Fibroblast of skin of left quadriceps (primary cell): ENCODE data around the gene SPDYE2B.
"Not testable (repeated sequence)": the region's sequence is repeated elsewhere in the genome, so short reads cannot be mapped to it uniquely, and the experiment has no call there.

Experiments
- DNase-seq, 2 experiments: peaks; one replicate each; pipeline ENCODE4 v3.0.0-alpha.2; 2013; ENCODE audit warnings: low read depth in 2 of 2

Gene SPDYE2B

DNA sequence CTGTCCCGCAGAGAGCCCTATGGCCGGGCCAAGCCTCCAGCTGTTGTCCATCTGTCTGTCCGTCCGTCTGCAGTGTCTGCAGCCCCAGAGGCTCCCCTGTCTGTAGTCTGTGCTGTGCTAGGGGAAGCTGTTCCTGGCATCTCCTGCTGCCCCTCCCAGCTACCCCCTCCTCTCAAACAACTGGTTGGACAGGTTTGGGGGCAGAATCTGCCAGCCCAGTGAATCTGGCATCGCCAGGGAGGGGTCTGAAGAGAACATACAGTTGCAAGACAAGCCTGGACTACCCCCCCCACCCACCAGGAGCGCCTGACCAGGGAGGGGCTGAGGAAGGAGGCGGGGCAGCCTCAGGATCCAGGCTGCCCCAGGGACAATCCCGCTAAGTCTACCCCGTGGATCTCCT, 7.4 kb upstream of the SPDYE2B start, which contains the start of gene UPK3BL1:
TSS of gene UPK3BL1 (minus strand) at position 101 of the 400 bp plus-strand sequence. CDS start at position 51, 50 bp downstream.
- DNase-seq, result not testable (repeated sequence)

DNA sequence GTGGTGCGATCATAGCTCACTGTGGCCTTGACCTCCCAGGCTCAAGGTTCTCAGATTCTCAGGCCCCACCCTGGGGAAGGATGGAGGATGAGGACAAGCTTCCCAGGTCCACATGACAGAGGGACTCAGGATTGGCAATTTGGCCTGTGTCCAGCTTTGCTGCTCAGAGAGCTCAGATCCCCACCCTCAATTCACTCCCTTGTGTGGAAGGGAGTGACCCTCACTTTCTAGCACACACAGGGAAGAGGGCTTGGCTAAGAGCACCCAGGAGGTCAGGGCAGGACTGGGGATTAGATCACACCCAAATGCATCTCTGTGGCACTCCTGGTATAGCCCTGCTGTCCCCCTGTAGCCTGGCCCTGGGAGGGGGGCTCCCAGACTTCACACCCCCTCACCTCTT, 6.7 kb upstream of the SPDYE2B start:
- DNase-seq, result not testable (repeated sequence)

DNA sequence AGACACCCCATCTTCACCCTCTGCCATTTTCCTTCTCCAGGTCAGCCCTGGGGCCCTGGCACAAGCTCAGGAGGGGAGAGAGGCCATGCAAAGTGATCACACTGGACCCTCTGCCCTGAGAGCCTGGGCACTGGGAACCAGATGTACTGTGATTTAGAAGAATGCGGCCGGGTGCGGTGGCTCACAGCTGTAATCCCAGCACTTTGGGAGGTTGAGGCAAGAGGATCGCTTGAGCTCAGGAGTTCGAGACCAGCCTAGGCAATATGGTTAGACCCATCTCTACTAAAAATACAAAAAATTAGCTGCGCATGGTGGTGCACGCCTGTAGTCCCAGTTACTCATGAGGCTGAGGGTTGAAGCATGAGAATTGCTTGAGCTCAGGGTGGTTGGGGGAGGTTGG, 2.3 kb upstream of the SPDYE2B start:
- not testable (repeated sequence) for DNase-seq

- not testable (repeated sequence) for DNase-seq
Measured at GRCh38 chr7:102664765-102665164, 14.6 kb downstream of the SPDYE2B start.

- DNase-seq, result not testable (repeated sequence)
Measured at GRCh38 chr7:102666850-102667249, 16.7 kb downstream of the SPDYE2B start.

- not testable (repeated sequence) for DNase-seq
Measured at GRCh38 chr7:102667523-102667922, 17.4 kb downstream of the SPDYE2B start.

DNA sequence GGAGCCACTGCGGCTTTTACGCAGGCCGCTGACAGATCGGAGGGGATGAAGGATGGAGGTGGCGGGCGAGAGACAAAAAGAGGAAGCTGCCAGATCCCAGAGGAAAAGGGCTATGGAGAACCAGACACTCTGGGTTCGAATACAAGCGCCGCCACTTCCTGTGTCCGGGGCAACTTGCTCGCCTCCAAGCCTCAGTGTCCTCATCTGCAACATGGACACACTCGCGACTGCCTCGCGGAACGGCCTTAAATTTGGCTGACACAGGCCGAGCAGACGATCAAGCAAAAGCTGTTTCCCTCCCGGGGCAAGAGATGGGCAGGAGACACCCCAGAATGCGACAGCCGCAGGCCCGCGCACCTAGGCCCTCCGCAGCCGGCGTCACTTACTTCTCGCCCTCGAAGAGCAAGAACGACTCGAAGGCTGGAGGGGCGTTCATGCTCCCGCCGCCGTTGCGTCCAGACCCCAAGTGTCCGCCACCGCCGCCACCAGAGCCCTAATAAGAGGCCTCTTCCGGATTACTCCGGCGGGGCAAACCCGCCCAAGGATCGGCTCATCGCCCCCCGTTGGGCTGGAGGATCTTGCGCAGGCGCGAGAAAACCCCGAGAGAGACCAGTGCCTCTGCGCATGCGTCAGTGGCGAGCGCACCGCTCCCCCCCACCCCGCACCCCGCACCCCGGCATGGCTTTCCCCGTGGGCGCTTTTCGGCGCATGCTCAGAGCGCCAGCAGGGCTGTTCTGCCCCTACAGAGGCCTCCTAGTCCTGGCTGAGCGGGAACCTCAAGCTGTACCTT, 21.2 kb downstream of the SPDYE2B start, which contains the start of gene POLR2J2:
TSS of gene POLR2J2 (minus strand) at position 498 of the 790 bp plus-strand sequence. CDS start at position 436, 62 bp downstream.
- DNase-seq, result not testable (repeated sequence)

- not testable (repeated sequence) for DNase-seq
Measured at GRCh38 chr7:102671956-102672307, 21.8 kb downstream of the SPDYE2B start.

GRCh38 chr7:102673447-102674067, 23.4 kb downstream of the SPDYE2B start:
- not testable (repeated sequence) for DNase-seq

GRCh38 chr7:102675545-102675944, 25.4 kb downstream of the SPDYE2B start:
- not testable (repeated sequence) for DNase-seq

- not testable (repeated sequence) for DNase-seq
Measured at GRCh38 chr7:102680780-102681179, 30.7 kb downstream of the SPDYE2B start.

DNA sequence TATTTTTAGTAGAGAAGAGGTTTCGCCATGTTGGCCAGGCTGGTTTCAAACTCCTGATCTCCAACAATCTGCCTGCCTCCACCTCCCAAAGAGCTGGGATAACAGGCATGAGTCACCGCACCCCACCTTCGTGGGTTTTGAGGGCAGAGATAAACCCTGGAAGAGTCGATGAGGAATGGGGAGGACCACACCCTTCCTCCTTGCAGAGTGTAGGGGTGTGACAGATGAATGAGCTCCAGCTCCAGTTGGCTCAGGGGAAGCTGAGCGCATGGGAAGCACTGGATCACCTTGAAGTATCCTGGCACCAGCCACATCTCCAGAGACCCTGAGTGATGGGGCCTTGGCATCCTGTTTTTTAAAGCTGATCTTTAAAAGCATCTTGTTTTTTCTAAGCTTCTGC, 32.4 kb downstream of the SPDYE2B start:
- DNase-seq, result not testable (repeated sequence)

DNA sequence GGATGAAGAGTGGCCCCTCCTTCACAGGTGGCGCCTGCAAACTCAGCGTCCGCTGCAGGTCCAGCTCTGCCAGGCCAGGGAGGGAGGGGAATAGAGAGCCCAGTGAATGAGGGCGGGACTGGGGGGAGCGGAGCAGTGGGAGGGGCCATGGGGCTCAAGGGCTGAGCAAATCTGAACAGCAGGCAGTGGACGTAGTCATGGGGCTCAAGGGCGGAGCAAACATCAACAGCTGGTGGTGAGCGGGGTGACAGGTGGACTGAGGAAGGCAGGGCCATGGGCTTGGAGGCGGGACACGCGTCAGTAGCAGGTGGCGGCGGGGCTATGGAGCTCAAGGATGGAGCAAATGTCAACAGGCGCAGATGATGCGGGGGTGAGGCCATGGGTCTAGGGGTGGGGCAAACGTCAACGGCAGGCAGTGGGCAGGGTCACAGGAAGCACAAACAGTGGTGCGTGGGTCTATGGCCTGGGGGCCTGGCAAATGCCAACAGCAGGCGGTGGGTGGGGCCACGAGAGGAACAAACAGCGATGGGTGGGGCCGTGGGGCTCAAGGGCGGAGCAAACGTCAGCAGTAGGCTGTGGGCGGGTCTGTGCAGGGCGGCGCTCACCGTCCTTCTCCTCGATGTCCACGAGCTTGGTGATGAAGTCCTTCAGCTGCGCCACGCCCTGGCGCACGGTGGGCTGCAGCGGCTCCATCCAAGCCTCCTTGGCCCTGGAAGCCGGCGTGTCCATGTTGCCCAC, 38.3 kb downstream of the SPDYE2B start:
- DNase-seq, result not testable (repeated sequence)

DNA sequence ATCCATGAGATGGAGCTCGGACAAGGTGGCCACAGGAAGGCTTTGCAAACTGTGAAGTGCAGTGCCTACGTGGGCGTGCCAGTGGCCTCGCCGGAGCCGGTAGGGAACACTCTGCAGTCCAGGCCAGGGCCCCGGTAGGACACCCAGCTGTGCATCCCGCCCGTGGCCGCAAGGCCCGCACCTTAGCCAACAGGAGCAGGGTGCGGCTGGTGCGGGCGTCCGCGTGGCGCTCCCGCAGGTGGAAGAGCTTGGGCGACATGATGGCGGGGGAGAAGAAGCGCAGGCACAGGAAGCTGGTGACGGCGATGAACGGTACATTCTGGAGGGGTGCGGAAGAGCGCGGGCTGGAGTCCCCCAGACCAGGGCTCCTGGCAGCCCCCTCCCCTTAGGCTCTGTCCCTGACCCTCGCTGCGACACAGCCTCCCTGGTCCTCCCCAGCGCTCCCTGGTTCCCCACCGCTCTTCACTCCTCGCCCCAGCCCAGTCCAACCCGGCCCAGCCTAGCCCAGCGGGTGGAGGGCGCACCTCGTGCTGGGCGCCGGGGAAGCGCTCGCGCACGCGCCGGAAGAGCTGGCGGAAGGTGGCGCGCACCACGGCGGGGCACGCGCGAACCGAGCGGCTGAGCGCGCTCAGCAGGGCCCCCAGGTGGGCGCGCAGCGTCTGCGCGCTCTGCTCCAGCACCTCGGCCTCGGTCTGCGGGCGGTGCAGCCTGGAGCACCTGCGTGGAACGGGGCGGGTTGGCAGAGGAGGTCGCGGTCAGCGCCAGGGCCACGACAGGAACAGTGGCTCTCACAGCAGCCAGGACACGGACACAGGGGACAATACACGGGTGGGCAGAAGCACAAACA, 39.5 kb downstream of the SPDYE2B start:
- not testable (repeated sequence) for DNase-seq

- not testable (repeated sequence) for DNase-seq
Measured at GRCh38 chr7:102690602-102691001, 40.5 kb downstream of the SPDYE2B start.

GRCh38 chr7:102694008-102694407, 43.9 kb downstream of the SPDYE2B start:
- not testable (repeated sequence) for DNase-seq

- DNase-seq, result not testable (repeated sequence)
Measured at GRCh38 chr7:102695033-102695552, 45.0 kb downstream of the SPDYE2B start.

DNA sequence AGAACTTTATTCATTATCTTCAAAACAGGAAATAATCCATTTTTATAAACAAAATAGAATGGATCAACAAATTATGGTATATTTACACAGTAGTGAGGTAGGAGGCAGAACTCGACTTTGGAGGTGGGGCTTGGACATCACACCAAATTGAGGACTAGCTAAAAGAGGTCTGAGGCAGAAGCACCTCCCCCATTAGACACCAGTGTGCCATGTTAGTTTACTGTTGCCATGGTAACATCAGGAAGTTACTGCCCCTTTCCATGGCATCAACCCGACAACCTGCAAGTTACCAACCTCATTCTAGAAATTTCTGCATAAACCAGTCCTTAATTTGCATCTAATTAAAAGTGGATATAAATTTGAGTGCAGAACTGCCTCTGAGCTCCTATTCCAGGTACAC, 45.9 kb downstream of the SPDYE2B start:
- not testable (repeated sequence) for DNase-seq

DNA sequence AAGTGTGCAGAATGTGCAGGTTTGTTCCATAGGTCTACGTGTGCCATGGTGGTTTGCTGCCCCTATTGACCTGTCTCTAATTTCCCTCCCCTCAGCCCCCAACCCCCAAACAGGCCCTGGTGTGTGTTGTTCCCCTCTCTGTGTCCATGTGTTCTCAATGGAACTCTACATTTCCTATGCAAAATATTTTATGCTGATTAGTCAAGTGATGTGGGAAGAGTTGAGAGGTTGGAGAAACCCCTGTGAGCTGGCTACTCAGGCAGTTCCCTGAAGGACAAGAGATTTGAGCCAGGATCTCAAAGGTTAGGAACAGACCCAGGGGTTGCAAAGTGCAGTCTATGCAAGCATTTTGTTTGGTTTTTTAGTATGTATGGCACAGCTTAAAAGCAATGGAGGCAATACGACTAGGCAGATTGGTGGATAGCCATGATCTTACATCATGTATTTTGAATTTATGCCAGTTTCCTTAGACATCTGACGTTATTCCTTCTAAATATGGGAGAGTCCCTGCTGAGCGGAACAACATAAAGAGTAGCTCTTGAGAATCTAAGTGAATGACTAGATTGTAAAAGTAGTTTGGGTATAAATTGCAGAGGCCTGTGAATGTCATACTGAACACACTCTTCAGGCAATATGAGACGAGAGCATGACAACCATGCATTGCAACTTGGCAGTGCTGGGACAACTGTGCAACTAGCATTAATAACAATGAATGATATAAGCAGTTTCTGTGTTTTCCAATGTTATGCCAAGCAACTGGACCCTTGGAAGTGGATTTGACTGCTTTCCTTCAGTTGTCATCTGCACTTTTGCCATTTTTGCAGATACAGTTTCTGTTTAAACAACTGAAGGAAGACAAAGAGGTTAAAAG, 47.8 kb downstream of the SPDYE2B start:
- not testable (repeated sequence) for DNase-seq
